PC-3 (cell line): ENCODE results near the gene ADD3.

Experiments
- EZH2 ChIP-seq: fragments of 300-600 bp; sonication (generic); IDR thresholded peaks from one replicate; pipeline ENCODE4 v1.6.1; 2017; ENCODE audit warnings: antibody characterized with exemption, mild to moderate bottlenecking, low read length; ENCODE audit not compliant: unreplicated experiment
- TF ChIP-seq, protein P1 (sequence below): fragments of 300-600 bp; sonication (generic); conservative IDR thresholded peaks from 2 replicates; pipeline ENCODE4 v1.5.1; 2017; ENCODE audit warnings: antibody characterized with exemption, low read depth, mild to moderate bottlenecking, low read length

DNA sequence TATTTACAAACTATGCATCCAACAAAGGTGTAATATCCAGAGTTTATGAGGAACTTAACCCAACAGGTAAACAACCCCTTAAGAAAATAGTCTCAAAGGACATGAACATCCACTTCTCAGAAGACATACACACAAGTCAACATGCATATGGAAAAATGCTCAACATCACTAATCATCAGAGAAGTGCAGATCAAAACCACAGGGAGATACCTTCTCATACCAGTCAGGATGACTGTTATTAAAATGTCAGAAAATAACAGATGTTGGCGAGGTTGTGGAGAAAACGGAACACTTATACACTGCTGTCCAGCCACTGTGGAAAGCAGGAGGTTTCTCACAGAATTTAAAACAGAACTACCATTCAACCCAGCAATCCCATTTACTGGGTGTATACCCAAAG is 84.0 kb downstream of the ADD3 start:
- TF ChIP-seq, protein P1, sequence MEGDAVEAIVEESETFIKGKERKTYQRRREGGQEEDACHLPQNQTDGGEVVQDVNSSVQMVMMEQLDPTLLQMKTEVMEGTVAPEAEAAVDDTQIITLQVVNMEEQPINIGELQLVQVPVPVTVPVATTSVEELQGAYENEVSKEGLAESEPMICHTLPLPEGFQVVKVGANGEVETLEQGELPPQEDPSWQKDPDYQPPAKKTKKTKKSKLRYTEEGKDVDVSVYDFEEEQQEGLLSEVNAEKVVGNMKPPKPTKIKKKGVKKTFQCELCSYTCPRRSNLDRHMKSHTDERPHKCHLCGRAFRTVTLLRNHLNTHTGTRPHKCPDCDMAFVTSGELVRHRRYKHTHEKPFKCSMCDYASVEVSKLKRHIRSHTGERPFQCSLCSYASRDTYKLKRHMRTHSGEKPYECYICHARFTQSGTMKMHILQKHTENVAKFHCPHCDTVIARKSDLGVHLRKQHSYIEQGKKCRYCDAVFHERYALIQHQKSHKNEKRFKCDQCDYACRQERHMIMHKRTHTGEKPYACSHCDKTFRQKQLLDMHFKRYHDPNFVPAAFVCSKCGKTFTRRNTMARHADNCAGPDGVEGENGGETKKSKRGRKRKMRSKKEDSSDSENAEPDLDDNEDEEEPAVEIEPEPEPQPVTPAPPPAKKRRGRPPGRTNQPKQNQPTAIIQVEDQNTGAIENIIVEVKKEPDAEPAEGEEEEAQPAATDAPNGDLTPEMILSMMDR = no peak
- no peak for TF ChIP-seq EZH2
